Measurements from ENCODE around the gene SLC25A24.

SLC25A24 gene

GRCh38 chr1:108108119-108108518 lies 92.0 kb downstream of the SLC25A24 start:
- ATAC-seq: no peak
- no peak for TF ChIP-seq BACH2 (CRISPR knock-in tag; IDR thresholded peaks at IDR 0.05; ENCODE audit: borderline replicate concordance)
- no peak for TF ChIP-seq ZNF565 (CRISPR knock-in tag; conservative IDR thresholded peaks at IDR 0.05; ENCODE audit: low read depth)
- no peak for TF ChIP-seq ZC3H10 (CRISPR knock-in tag; IDR thresholded peaks at IDR 0.05)
- TF ChIP-seq RARB (CRISPR knock-in tag; IDR thresholded peaks at IDR 0.05): no peak
- no peak for TF ChIP-seq ZFP30 (CRISPR knock-in tag; IDR thresholded peaks at IDR 0.05)
- TF ChIP-seq ZNF8 (CRISPR knock-in tag; IDR thresholded peaks at IDR 0.05): no peak
- TF ChIP-seq POU6F1 (CRISPR knock-in tag; IDR thresholded peaks at IDR 0.05; ENCODE audit: borderline replicate concordance, low read depth): no peak
- TF ChIP-seq, protein P1, sequence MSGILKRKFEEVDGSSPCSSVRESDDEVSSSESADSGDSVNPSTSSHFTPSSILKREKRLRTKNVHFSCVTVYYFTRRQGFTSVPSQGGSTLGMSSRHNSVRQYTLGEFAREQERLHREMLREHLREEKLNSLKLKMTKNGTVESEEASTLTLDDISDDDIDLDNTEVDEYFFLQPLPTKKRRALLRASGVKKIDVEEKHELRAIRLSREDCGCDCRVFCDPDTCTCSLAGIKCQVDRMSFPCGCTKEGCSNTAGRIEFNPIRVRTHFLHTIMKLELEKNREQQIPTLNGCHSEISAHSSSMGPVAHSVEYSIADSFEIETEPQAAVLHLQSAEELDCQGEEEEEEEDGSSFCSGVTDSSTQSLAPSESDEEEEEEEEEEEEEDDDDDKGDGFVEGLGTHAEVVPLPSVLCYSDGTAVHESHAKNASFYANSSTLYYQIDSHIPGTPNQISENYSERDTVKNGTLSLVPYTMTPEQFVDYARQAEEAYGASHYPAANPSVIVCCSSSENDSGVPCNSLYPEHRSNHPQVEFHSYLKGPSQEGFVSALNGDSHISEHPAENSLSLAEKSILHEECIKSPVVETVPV (CRISPR knock-in tag; IDR thresholded peaks at IDR 0.05): no peak
- no peak for TF ChIP-seq ZNF70 (CRISPR knock-in tag; IDR thresholded peaks at IDR 0.05)
- TF ChIP-seq, protein P2, sequence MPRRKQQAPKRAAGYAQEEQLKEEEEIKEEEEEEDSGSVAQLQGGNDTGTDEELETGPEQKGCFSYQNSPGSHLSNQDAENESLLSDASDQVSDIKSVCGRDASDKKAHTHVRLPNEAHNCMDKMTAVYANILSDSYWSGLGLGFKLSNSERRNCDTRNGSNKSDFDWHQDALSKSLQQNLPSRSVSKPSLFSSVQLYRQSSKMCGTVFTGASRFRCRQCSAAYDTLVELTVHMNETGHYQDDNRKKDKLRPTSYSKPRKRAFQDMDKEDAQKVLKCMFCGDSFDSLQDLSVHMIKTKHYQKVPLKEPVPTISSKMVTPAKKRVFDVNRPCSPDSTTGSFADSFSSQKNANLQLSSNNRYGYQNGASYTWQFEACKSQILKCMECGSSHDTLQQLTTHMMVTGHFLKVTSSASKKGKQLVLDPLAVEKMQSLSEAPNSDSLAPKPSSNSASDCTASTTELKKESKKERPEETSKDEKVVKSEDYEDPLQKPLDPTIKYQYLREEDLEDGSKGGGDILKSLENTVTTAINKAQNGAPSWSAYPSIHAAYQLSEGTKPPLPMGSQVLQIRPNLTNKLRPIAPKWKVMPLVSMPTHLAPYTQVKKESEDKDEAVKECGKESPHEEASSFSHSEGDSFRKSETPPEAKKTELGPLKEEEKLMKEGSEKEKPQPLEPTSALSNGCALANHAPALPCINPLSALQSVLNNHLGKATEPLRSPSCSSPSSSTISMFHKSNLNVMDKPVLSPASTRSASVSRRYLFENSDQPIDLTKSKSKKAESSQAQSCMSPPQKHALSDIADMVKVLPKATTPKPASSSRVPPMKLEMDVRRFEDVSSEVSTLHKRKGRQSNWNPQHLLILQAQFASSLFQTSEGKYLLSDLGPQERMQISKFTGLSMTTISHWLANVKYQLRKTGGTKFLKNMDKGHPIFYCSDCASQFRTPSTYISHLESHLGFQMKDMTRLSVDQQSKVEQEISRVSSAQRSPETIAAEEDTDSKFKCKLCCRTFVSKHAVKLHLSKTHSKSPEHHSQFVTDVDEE (CRISPR knock-in tag; IDR thresholded peaks at IDR 0.05): no peak
- no peak for TF ChIP-seq ISL1 (CRISPR knock-in tag; IDR thresholded peaks at IDR 0.05)
- no peak for TF ChIP-seq TOX (CRISPR knock-in tag; IDR thresholded peaks at IDR 0.05; ENCODE audit: borderline replicate concordance)
- no peak for TF ChIP-seq ESRRG (CRISPR knock-in tag; IDR thresholded peaks at IDR 0.05)
- TF ChIP-seq PATZ1 (CRISPR knock-in tag; IDR thresholded peaks at IDR 0.05; ENCODE audit: borderline replicate concordance): no peak
- TF ChIP-seq PPARA (CRISPR knock-in tag; IDR thresholded peaks at IDR 0.05; ENCODE audit: borderline replicate concordance): no peak
- TF ChIP-seq TCF4 (CRISPR knock-in tag; IDR thresholded peaks at IDR 0.05; ENCODE audit: borderline replicate concordance): no peak
- no peak for TF ChIP-seq SNAI2 (CRISPR knock-in tag; IDR thresholded peaks at IDR 0.05)

DNA sequence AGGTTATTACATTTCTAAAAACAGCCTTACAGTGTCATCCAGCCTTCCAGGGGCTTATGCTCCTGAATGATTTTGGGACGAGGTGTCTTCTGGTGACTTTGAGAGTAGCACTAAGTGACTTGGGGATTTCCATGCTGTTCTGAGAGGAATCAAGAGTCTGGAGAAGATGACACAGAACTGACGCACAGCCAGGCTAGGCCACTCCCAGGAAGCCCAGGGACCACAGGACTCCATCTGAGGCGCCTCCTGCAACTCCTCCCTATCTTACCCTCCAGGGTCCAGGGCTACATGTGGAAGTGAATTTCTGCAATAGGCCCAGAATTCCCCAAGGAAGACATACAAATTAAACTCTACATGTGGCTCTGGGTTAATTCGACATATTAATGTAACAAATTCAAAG lies 92.5 kb downstream of the SLC25A24 start:
- no peak for TF ChIP-seq TOX (CRISPR knock-in tag; IDR thresholded peaks at IDR 0.05; ENCODE audit: borderline replicate concordance)
- TF ChIP-seq PPARA (CRISPR knock-in tag; IDR thresholded peaks at IDR 0.05; ENCODE audit: borderline replicate concordance): no peak
- no peak for TF ChIP-seq POU6F1 (CRISPR knock-in tag; IDR thresholded peaks at IDR 0.05; ENCODE audit: borderline replicate concordance, low read depth)
- TF ChIP-seq PATZ1 (CRISPR knock-in tag; IDR thresholded peaks at IDR 0.05; ENCODE audit: borderline replicate concordance): no peak
- TF ChIP-seq TCF4 (CRISPR knock-in tag; IDR thresholded peaks at IDR 0.05; ENCODE audit: borderline replicate concordance): no peak
- no peak for TF ChIP-seq OSR1 (CRISPR knock-in tag; IDR thresholded peaks at IDR 0.05)
- TF ChIP-seq GLIS3 (CRISPR knock-in tag; IDR thresholded peaks at IDR 0.05): no peak
- TF ChIP-seq SNAI2 (CRISPR knock-in tag; IDR thresholded peaks at IDR 0.05): no peak
- no peak for TF ChIP-seq ESRRG (CRISPR knock-in tag; IDR thresholded peaks at IDR 0.05)
- TF ChIP-seq ZNF565 (CRISPR knock-in tag; conservative IDR thresholded peaks at IDR 0.05; ENCODE audit: low read depth): no peak
- TF ChIP-seq ISL1 (CRISPR knock-in tag; IDR thresholded peaks at IDR 0.05): no peak
- TF ChIP-seq, protein P1 (CRISPR knock-in tag; IDR thresholded peaks at IDR 0.05): no peak
- no peak for TF ChIP-seq RARB (CRISPR knock-in tag; IDR thresholded peaks at IDR 0.05)
- ATAC-seq: peak; percentile 53; the same call in 2 of the 3 replicates
